Measurements from ENCODE around the gene STK10.
"Not testable (repeated sequence)": the region's sequence is repeated elsewhere in the genome, so short reads cannot be mapped to it uniquely, and the experiment has no call there.

Gene STK10

GRCh38 chr5:172035049-172035448, 153.0 kb downstream of the STK10 start:
- no peak overlapping the region for H3K4me3 ChIP-seq (ENCODE audit: control insufficient read depth, low read depth, low read length)
- no peak for DNase-seq (ENCODE audit: low read depth)
- no peak for TF ChIP-seq CTCF (IDR thresholded peaks at IDR 0.05; ENCODE audit: control insufficient read depth, insufficient read depth, low read depth, low read length, missing control alignments)

GRCh38 chr5:172031894-172032461, 156.0 kb downstream of the STK10 start:
- no peak overlapping the region for H3K4me3 ChIP-seq (ENCODE audit: control insufficient read depth, low read depth, low read length)
- TF ChIP-seq CTCF (IDR thresholded peaks at IDR 0.05; ENCODE audit: control insufficient read depth, insufficient read depth, low read depth, low read length, missing control alignments) = no peak
- no peak for DNase-seq (ENCODE audit: low read depth)

GRCh38 chr5:172029876-172030275, 158.1 kb downstream of the STK10 start:
- no peak for DNase-seq (ENCODE audit: low read depth)
- no peak for TF ChIP-seq CTCF (IDR thresholded peaks at IDR 0.05; ENCODE audit: control insufficient read depth, insufficient read depth, low read depth, low read length, missing control alignments)

GRCh38 chr5:172028167-172028566, 159.9 kb downstream of the STK10 start:
- no peak for TF ChIP-seq CTCF (IDR thresholded peaks at IDR 0.05; ENCODE audit: control insufficient read depth, insufficient read depth, low read depth, low read length, missing control alignments)
- no peak for DNase-seq (ENCODE audit: low read depth)
- H3K4me3 ChIP-seq (ENCODE audit: control insufficient read depth, low read depth, low read length) = no peak overlapping the region

More at GRCh38 chr5:172029876-172030275, 158.1 kb downstream of the STK10 start:
- no peak overlapping the region for H3K4me3 ChIP-seq (ENCODE audit: control insufficient read depth, low read depth, low read length)

GRCh38 chr5:172020110-172020786, 167.8 kb downstream of the STK10 start:
- DNase-seq (ENCODE audit: low read depth); H3K4me3 ChIP-seq (ENCODE audit: control insufficient read depth, low read depth, low read length): not testable (repeated sequence)

GRCh38 chr5:172015346-172015745, 172.7 kb downstream of the STK10 start:
- DNase-seq (ENCODE audit: low read depth) = no peak
- TF ChIP-seq CTCF (IDR thresholded peaks at IDR 0.05; ENCODE audit: control insufficient read depth, insufficient read depth, low read depth, low read length, missing control alignments) = no peak
- H3K4me3 ChIP-seq (ENCODE audit: control insufficient read depth, low read depth, low read length) = no peak overlapping the region

GRCh38 chr5:172010278-172010677, 177.7 kb downstream of the STK10 start:
- H3K4me3 ChIP-seq (ENCODE audit: control insufficient read depth, low read depth, low read length) = no peak overlapping the region
- DNase-seq (ENCODE audit: low read depth) = no peak
- peak; percentile 27 for TF ChIP-seq CTCF (IDR thresholded peaks at IDR 0.05; ENCODE audit: control insufficient read depth, insufficient read depth, low read depth, low read length, missing control alignments)
